Measurements from ENCODE around the gene SLF2. TPM values are rescaled to one million over a fixed set of nuclear protein-coding genes. Genes with fewer than 3 reads are reported as not detected.
A peak's percentile ranks its signal among the peaks of the same experiment; 100 is the strongest.

SLF2 gene, protein sequence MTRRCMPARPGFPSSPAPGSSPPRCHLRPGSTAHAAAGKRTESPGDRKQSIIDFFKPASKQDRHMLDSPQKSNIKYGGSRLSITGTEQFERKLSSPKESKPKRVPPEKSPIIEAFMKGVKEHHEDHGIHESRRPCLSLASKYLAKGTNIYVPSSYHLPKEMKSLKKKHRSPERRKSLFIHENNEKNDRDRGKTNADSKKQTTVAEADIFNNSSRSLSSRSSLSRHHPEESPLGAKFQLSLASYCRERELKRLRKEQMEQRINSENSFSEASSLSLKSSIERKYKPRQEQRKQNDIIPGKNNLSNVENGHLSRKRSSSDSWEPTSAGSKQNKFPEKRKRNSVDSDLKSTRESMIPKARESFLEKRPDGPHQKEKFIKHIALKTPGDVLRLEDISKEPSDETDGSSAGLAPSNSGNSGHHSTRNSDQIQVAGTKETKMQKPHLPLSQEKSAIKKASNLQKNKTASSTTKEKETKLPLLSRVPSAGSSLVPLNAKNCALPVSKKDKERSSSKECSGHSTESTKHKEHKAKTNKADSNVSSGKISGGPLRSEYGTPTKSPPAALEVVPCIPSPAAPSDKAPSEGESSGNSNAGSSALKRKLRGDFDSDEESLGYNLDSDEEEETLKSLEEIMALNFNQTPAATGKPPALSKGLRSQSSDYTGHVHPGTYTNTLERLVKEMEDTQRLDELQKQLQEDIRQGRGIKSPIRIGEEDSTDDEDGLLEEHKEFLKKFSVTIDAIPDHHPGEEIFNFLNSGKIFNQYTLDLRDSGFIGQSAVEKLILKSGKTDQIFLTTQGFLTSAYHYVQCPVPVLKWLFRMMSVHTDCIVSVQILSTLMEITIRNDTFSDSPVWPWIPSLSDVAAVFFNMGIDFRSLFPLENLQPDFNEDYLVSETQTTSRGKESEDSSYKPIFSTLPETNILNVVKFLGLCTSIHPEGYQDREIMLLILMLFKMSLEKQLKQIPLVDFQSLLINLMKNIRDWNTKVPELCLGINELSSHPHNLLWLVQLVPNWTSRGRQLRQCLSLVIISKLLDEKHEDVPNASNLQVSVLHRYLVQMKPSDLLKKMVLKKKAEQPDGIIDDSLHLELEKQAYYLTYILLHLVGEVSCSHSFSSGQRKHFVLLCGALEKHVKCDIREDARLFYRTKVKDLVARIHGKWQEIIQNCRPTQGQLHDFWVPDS
- 10 to 100 TPM; 25.3 to 77.8 TPM for total RNA-seq

DNA sequence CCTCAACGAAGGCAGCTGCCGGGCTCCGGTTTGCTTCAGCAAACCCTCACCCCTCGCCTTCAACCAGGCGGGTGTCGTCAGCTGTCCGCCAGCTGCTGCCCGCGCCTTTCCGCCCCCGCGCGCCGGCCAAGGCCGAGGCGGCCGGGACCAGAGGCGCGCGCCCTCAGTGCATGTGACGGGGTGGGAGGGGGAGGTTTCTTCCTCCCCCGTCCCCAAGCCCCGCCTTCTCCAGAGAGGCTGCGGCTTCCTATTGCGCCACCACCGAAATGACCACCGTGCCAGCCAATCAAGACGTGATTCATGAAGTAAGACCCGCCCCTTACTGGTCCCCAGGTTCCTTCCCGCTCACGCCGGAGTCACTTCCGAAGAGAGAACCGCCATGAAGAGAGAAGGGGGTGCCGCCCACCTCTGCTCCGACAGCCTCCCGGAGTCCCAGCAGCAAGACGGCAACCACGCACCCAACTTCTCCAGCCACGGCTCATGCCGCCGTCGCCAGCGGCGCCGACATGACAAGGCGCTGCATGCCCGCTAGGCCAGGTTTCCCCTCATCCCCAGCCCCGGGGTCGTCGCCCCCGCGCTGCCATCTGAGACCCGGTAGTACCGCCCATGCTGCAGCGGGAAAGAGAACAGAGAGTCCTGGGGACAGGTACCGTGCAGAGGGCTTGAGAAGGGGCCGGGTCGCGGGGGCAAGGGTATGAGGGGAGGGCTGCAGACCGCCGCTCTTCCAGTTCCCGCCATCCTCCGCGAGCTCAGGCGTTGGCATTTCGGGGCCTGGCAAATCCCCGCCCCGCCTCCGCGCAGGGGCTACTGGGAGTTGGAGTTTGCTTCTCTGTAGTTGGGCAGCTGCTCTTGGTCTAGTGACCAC is at the start of gene SLF2:
TSS of gene SLF2 (plus strand) at position 359 of the 865 bp plus-strand sequence. CDS start at position 507, 148 bp downstream.
- TF ChIP-seq POLR2A (IDR thresholded peaks at IDR 0.05) (peak; percentile 77), POLR2AphosphoS5 (IDR thresholded peaks at IDR 0.05) (peak; percentile 84)
- TF ChIP-seq, protein P1, sequence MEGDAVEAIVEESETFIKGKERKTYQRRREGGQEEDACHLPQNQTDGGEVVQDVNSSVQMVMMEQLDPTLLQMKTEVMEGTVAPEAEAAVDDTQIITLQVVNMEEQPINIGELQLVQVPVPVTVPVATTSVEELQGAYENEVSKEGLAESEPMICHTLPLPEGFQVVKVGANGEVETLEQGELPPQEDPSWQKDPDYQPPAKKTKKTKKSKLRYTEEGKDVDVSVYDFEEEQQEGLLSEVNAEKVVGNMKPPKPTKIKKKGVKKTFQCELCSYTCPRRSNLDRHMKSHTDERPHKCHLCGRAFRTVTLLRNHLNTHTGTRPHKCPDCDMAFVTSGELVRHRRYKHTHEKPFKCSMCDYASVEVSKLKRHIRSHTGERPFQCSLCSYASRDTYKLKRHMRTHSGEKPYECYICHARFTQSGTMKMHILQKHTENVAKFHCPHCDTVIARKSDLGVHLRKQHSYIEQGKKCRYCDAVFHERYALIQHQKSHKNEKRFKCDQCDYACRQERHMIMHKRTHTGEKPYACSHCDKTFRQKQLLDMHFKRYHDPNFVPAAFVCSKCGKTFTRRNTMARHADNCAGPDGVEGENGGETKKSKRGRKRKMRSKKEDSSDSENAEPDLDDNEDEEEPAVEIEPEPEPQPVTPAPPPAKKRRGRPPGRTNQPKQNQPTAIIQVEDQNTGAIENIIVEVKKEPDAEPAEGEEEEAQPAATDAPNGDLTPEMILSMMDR (IDR thresholded peaks at IDR 0.05), result peak in 1 of 4 experiments; percentile 6
- intact Hi-C loops (cut with DNase I), result loop anchor here (5.0 kb wide), 1 partner anchor 541 kb away; no protein-coding TSS in a partner anchor
- H3K27me3 ChIP-seq (replicated peaks; ENCODE audit: insufficient read depth), result no peaks in the 10 kb centered on the region
- H3K27ac ChIP-seq, result peak within 1 kb of the TSS; percentile 90 to 93
- peak within 1 kb of the TSS; percentile 94 to 100 for H3K4me3 ChIP-seq
- no peaks in the 10 kb centered on the region for H3K9me3 ChIP-seq
- H3K36me3 ChIP-seq, result no peaks in the 10 kb centered on the region
- peaks cover 11% of the 10 kb centered on the region for H3K4me1 ChIP-seq (replicated peaks)
- WGBS, result 1% methylated on average over 70 of the region's 71 CpGs
- peak; percentile 99 for DNase-seq (ENCODE audit: low spot score)

DNA sequence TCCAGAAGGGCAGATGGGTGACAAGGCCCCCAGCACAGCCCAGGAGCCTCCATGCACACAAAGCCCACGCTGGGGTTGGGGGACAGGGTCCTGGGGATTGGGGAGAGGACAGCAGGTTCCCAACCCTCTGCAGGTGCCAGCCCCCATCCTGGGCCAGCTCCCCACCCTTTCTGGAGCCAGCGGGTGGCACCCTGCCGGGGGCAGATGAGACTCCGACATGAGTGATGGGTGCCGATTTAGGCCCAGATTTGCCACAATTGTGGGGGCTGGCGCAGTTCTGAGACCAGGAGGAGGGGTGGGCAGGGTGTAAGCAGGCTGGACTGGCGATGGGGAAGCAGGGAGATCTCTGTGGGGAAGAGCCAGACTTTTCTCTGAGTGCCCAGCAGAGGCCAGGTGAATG is 49.3 kb upstream of the SLF2 start:
- peaks cover 5% of the 10 kb centered on the region for H3K27me3 ChIP-seq (replicated peaks; ENCODE audit: insufficient read depth)
- 94% methylated on average over 7 of the region's 7 CpGs for WGBS

DNA sequence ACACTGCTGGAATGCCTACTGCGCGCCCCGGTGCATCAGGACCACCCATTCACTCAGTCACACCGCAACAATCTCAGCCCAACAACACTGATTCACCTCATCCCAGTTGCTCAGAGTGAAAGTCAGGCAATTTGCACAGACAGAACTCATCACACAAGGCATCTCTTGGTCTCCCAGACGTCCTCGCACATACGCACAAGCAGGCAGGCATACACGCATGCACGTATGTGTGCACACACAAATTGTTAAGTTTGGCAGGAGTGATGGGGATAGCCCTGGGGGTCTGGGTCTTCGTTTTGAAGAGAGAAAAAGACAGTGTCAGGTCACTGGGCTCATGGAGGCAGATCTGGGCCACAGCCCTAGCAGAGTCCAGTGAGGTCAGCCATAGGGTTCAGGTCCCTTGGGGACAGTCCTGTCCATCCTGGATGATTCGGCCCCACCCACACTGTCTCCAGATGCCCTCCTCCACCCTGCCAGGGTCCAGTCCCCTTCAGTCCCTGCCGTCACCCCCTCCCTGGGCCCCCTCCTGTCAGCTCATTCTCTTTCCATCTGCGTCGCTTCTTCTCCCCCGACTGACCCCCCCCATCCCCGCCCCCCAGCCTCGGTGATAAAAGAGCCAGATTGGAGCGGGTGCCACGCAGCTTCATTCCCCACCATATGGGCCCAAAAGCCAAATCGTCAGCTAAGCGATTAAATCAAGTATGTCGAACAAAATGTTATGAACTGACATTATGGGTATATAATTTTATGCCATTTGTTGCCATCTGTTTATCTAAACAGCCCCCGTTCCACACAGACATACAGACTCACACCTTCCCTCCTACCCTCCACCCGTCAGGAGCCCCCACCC is 48.5 kb upstream of the SLF2 start:
- intact Hi-C loops (cut with DNase I), result loop anchor here (10.0 kb wide), 1 partner anchor 189 kb away; no protein-coding TSS in a partner anchor
- H3K4me3 ChIP-seq, result no peak overlapping the region
- whole genome bisulfite sequencing, result 81% methylated on average over 24 of the region's 24 CpGs
- no peaks in the 10 kb centered on the region for H3K36me3 ChIP-seq
- no peaks in the 10 kb centered on the region for H3K9me3 ChIP-seq
- no peak for DNase-seq (ENCODE audit: low spot score)
- peaks cover under 1% of the 10 kb centered on the region for H3K27me3 ChIP-seq (replicated peaks; ENCODE audit: insufficient read depth)
- H3K27ac ChIP-seq, result no peak overlapping the region
- H3K4me1 ChIP-seq (replicated peaks), result no peaks in the 10 kb centered on the region
- TF ChIP-seq POLR2AphosphoS5 (IDR thresholded peaks at IDR 0.05) (no peak), POLR2A (IDR thresholded peaks at IDR 0.05) (no peak)
- TF ChIP-seq, protein P1 (IDR thresholded peaks at IDR 0.05), result no peak

More for the DNA sequence above, 49.3 kb upstream of the SLF2 start:
- Histone ChIP-seq H3K27ac (no peak overlapping the region), H3K9me3 (no peaks in the 10 kb centered on the region), H3K4me3 (no peak overlapping the region), H3K36me3 (no peaks in the 10 kb centered on the region), H3K4me1 (replicated peaks) (no peaks in the 10 kb centered on the region)
- TF ChIP-seq, protein P1 (IDR thresholded peaks at IDR 0.05), result no peak
- intact Hi-C loops (cut with DNase I), result loop anchor here (10.0 kb wide), 1 partner anchor 189 kb away; no protein-coding TSS in a partner anchor
- no peak for DNase-seq (ENCODE audit: low spot score)

Measured in prostate gland (tissue), 2 donors.